ENCODE data around the gene SLC2A1. TPM values are rescaled to one million over a fixed set of nuclear protein-coding genes. Genes with fewer than 3 reads are reported as not detected.
A peak's percentile ranks its signal among the peaks of the same experiment; 100 is the strongest.
"Not testable (repeated sequence)": the region's sequence is repeated elsewhere in the genome, so short reads cannot be mapped to it uniquely, and the experiment has no call there.

The SLC2A1 gene
- polyA plus RNA-seq, 1 donor from 2014 or later: 90.6 TPM

DNA sequence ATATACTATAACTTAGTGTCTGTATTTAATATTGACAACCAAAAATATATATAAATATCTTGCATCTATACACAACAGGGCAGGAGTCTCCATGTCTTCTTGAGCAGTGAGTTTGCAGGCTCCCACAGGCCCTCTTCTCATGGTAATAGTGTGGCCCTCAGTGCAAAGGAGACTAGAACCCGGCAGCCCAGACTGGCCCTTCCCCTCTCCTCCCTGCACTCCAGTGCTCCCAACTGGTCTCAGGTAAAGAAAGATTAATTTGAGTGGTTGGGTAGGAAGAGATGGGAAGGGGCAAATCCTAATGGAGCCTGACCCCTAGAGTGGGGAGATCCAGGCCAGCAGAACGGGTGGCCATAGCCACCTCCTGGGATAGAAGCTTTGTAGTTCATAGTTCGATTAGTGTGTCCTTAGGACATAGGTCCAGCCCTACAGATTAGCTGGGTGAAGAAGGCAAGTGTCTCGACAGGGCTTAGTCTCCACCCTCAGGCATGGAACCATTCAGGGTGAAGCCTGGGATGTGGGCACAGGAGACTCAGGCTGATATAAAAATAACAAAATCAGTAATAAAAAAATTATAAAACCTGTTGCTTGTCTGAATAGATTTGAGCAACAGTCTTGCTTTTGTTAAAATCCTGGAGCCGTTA lies 32.3 kb downstream of the SLC2A1 start:
- Mint-ChIP-seq H3K9me3 (no peaks in the 10 kb centered on the region), H3K27ac (peak overlapping the region in 2 of 3 donors; percentile 86 to 97), H3K36me3 (peaks cover 8% of the 10 kb centered on the region), H3K4me1 (peaks cover 34 to 39% (median 35%) of the 10 kb centered on the region in 3 donors), H3K4me3 (peak overlapping the region in 1 of 4 donors; percentile 81), H3K27me3 (no peaks in the 10 kb centered on the region)

DNA sequence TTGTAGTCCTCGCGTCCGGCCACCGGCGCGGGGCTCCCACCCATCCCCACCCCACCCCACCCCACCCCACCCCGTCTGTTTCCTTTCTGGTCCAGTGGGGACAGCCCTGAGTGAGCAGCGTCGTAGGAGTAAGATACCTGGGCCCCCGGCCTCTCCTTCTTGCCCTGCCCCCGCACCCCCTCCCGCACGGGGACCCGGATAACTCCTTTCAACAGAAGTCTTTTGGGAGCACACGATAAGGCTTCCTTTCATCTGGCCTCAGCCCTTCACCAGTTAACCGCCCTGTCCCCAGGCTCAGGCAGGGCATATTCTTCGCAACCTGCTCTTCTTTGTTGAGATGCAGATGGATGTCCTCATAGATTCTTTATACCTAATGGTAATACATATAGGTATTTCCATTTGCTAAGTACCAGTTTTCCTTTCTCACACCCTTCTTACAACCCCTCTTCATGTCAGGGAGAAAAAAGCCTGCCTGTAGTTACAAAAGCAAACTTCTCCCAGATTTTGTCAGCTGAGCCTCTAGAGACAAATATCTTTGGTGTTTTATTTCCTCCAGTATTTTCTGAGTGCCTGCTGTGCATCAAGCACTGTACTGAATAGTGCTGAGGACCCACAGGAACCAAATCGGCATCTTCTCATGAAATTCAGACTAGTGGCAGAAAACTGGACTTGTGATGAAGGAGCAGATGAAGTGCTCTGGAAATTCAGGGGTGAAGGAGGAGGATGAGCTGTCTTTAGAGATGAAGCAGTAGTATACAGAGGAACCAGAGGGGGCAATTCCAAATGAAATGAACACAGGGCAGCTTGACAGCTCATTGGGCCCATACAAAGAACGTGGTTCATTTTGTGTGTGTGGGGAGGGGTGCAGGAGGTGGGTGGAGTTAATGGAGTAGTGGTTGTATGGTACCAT lies 33.6 kb downstream of the SLC2A1 start:
- peaks cover 8% of the 10 kb centered on the region for H3K36me3 Mint-ChIP-seq
- H3K9me3 Mint-ChIP-seq: no peaks in the 10 kb centered on the region
- peak overlapping the region; percentile 81 to 97 (median 94) for H3K4me3 Mint-ChIP-seq
- H3K27ac Mint-ChIP-seq: peak overlapping the region; percentile 86 to 98 (median 97)
- H3K4me1 Mint-ChIP-seq: peaks cover 29 to 30% (median 29%) of the 10 kb centered on the region in 3 donors
- no peaks in the 10 kb centered on the region for H3K27me3 Mint-ChIP-seq

DNA sequence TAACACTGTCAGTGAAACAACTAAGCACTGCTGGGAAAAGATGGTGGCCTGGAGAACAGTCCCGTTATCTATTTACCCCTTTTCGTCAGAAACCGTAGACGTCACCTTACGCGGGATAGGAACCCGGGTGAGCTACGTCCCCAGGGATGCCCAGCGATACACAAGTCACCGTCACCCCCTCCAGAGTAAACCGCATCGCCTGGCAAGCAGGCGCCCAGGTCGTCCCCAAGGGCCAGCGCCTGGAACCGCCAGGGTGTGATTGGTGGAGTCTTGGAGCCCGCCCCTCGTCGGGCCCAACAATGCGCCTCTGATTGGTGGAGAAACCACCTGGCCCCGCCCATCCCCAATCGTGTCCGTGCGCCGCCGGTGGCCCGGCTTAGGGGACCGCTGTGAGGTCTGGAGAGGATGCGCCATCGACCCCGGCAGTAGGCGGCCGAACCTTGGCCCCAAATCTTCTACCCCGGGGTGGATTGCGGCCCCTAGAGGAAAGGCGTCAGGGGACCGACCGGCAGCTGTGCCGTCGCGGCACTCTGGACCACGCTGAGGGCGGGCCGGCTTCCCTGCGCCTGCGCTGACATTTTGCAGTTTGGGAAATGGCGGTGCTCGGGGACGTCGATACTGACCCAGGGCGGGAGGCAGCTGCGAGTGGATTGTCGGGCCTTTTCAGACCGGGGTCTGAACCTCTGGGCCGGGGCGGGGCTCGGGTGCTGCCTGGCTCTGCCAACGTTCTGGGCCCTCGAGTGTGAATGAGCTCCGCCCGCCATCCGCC lies 34.4 kb downstream of the SLC2A1 start:
- Mint-ChIP-seq H3K27me3 (no peaks in the 10 kb centered on the region), H3K27ac (peak overlapping the region; percentile 86 to 98 (median 97)), H3K36me3 (peaks cover 8% of the 10 kb centered on the region), H3K4me3 (peak overlapping the region; percentile 81 to 96 (median 90)), H3K9me3 (no peaks in the 10 kb centered on the region), H3K4me1 (peaks cover 25 to 27% (median 26%) of the 10 kb centered on the region in 3 donors)

DNA sequence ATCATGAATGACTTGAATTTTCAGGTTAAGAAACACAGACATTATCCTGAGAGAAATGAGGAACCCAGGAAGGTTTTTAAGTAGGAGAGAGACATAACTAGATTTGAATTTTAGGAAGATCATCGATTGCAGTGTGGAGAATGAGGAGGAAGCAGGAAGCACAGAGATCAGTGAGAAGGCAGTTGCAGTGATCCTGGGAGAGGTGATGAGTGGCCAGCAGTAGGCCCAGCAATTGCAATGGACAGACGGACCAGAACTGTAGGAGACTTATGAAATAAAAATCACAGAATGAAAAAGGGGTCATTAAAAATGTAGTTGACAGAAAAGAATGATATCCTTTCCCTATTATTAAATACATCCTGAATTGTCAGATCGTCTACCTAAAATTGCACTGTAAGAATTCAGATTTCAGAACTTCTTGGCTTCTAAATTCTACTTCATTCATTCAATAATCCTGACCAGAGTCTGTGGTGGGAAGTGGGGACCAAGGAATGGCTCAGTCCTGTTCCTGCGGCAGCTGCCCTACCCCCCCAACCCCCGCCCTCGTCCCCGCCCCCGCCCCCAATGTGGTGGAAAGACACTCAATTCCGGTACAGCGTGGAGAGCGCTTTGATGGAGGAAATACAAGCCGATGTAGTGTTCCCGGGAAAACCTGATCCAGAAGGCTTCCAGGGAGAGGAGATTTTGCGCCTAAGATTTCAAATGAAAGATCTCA lies 35.1 kb downstream of the SLC2A1 start:
- Mint-ChIP-seq H3K9me3 (no peaks in the 10 kb centered on the region), H3K4me1 (peaks cover 23 to 24% (median 23%) of the 10 kb centered on the region in 3 donors), H3K27me3 (no peaks in the 10 kb centered on the region), H3K27ac (peak overlapping the region; percentile 86 to 98 (median 97)), H3K4me3 (peak overlapping the region; percentile 81 to 96 (median 90)), H3K36me3 (peaks cover 6% of the 10 kb centered on the region)

DNA sequence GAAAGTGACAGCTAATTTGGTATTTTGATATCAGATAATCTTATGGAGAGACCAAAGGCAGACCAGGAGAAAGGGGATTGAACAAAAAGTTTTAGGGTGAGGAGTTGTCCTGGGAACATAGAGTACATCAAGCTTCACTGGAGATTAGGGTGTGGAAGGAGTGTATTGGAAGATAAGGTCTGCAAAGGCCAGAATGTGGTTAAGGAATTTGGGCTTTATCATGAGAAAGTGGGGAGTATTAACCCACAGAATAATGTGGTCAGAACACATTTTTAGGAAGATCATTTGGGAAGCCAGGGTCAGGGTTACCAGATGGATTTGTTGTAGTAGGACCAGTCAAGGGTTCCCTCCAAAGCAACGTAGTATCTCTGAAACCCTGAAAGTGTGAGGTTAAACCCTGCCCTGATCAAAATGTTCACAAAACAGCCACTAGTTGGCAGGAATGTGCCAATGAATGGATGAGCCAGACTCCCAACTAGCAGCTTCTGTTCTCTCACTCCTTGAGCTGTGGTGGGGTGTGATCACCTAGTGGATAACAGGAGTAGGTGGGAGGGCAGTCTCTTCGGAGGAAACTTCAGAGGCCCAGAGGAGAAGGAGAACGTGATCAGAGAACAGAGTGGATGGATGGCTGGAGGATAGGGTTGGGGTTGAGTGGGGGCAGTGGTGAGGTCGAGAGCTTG lies 35.8 kb downstream of the SLC2A1 start:
- Mint-ChIP-seq H3K27me3 (no peaks in the 10 kb centered on the region), H3K27ac (peak overlapping the region; percentile 86 to 97 (median 93)), H3K9me3 (no peaks in the 10 kb centered on the region), H3K36me3 (peaks cover 4% of the 10 kb centered on the region), H3K4me1 (peaks cover 20 to 24% (median 21%) of the 10 kb centered on the region in 3 donors), H3K4me3 (peak overlapping the region; percentile 81 to 96 (median 90))

DNA sequence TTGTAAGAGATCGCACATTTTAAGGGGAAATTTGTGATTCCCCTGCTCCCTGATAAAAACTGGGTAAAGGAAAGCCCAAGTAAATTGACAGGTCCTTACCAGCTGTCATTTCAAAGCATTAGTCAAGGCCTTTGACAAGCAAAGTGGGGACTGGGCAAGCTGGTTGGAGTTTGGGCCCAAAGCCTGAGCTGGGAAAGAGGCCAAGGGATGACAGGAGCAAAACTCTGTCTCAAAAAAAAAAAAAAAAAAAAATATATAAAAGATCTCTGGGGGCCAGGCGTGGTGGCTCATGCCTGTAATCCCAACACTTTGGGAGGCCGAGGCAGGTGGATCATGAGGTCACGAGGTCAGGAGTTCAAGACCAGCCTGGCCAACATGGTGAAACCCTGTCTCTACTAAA lies 36.9 kb downstream of the SLC2A1 start:
- no peaks in the 10 kb centered on the region for H3K27me3 Mint-ChIP-seq
- no peaks in the 10 kb centered on the region for H3K9me3 Mint-ChIP-seq
- peaks cover 16 to 24% (median 21%) of the 10 kb centered on the region in 3 donors for H3K4me1 Mint-ChIP-seq
- H3K27ac Mint-ChIP-seq: no peak overlapping the region
- H3K36me3 Mint-ChIP-seq: no peaks in the 10 kb centered on the region
- H3K4me3 Mint-ChIP-seq: no peak overlapping the region

DNA sequence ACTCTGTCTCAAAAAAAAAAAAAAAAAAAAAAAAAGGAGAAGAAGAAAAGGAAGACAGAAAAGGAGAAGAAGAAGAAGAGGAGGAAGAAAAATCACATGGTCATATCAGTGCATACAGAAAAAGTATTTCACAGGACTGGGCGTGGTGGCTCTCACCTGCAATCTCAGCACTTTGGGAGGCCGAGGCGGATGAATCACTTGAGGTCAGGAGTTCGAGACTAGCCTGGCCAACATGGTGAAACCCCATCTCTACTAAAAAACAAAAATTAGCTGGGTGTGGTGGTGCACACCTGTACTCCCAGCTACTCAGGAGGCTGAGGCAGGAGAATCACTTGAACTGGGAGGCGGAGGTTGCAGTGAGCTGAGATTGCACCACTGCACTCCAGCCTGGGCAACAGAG lies 39.0 kb downstream of the SLC2A1 start:
- peak overlapping the region in 1 of 3 donors; percentile 71 for H3K27ac Mint-ChIP-seq
- not testable (repeated sequence) for H3K9me3 Mint-ChIP-seq, H3K27me3 Mint-ChIP-seq, H3K36me3 Mint-ChIP-seq, H3K4me3 Mint-ChIP-seq
- peaks cover 7 to 14% (median 11%) of the 10 kb centered on the region in 3 donors for H3K4me1 Mint-ChIP-seq

DNA sequence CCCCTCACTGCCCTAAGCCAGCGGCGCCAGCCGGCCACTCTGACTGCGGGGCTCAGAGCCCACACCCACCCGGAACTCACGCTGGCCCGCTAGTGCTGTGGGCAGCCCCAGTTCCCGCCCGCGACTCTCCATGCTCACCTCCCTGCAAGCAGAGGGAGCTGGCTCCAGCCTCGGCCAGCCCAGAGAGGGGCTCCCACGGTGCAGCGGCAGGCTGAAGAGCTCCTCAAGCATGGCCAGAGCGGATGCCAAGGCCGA lies 41.5 kb downstream of the SLC2A1 start:
- Mint-ChIP-seq H3K36me3 (peaks cover 6% of the 10 kb centered on the region), H3K27ac (no peak overlapping the region), H3K4me1 (peaks cover 5 to 6% (median 5%) of the 10 kb centered on the region in 3 donors), H3K27me3 (no peaks in the 10 kb centered on the region), H3K4me3 (no peak overlapping the region), H3K9me3 (peaks cover 4 to 15% (median 12%) of the 10 kb centered on the region in 3 donors)

DNA sequence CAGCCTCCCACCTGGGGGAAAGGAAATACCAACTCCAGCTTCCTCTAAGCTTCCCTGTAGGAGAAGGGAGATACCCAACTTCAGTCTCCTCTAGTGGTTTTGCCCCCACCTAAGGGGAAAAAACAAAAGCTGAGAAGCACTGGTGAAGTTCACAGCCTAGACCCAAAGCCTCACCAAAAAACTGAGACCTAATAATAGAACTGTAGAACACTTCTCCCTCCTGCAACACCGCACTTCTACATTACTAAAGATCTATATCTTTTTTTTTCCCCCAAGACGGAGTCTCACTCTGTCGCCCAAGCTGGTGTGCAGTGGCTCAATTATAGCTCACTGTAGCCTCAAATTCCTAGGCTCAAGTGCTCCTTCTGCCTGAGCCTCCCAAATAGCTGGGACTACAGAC lies 43.2 kb downstream of the SLC2A1 start:
- H3K9me3 Mint-ChIP-seq: peaks cover 4 to 15% (median 12%) of the 10 kb centered on the region in 3 donors
- no peaks in the 10 kb centered on the region for H3K27me3 Mint-ChIP-seq
- peaks cover 5 to 6% (median 5%) of the 10 kb centered on the region in 3 donors for H3K4me1 Mint-ChIP-seq
- no peak overlapping the region for H3K27ac Mint-ChIP-seq
- H3K4me3 Mint-ChIP-seq: no peak overlapping the region
- H3K36me3 Mint-ChIP-seq: peaks cover 6% of the 10 kb centered on the region

DNA sequence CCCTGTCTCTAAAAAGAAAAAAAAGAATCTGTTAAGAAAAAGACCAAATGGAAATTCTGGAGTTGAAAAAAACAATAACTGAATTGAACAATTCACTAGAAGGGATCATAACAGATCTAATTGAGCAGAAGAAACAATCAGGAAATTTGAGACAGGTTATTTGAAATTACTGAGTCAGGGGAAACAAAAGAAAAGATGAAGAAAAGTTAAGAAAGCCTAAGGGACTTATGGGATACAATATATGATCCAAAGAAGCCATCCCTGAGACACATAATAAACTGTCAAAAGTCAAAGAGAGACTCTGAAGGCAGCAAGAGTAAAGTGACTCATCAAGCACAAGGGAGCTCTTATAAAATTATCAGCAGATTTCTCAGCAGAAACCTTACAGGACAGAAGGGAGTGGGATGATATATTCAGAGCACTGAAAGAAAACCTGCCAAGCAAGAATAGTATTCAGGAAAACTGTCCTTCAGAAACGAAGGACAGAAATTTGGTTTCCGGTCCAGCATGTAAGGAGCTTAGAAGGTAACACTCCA lies 44.5 kb downstream of the SLC2A1 start:
- Mint-ChIP-seq H3K9me3 (peaks cover 4 to 15% (median 12%) of the 10 kb centered on the region in 3 donors), H3K27ac (no peak overlapping the region), H3K4me1 (peaks cover 5 to 6% (median 5%) of the 10 kb centered on the region in 3 donors), H3K36me3 (peaks cover 6% of the 10 kb centered on the region), H3K4me3 (no peak overlapping the region), H3K27me3 (no peaks in the 10 kb centered on the region)

DNA sequence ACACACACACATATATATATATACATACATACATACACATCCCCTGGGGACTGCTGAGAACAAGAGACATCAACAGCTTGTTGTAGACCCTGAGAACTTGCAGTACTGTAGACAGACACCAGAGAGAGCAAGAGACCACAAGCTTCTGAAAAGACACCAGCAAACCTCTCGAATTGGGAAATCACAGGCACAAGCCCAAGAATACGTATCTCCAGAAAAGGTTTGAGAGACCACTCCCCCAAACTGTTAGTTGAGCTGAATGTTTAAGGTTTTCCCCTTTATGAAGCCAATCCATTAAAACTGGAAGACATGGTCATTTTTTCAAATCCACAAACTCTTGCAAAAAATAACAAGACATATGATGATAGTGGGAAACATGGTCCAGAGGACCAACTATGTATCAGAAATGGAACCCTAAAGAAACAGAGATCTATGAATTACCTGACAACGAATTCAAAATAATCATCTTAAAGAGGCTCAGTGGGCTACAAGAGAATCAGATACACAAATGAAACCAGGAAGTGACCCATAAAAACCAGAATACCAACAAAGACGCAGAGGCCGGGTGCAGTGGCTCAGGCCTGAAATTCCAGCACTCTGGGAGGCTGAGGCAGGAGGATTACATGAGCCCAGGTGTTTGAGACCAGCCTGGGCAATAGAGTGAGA lies 45.1 kb downstream of the SLC2A1 start:
- H3K36me3 Mint-ChIP-seq: peaks cover 6% of the 10 kb centered on the region
- H3K4me1 Mint-ChIP-seq: peaks cover 5 to 6% (median 5%) of the 10 kb centered on the region in 3 donors
- peak overlapping the region in 1 of 4 donors; percentile 76 for H3K4me3 Mint-ChIP-seq
- H3K9me3 Mint-ChIP-seq: peaks cover 4 to 15% (median 12%) of the 10 kb centered on the region in 3 donors
- no peaks in the 10 kb centered on the region for H3K27me3 Mint-ChIP-seq
- H3K27ac Mint-ChIP-seq: no peak overlapping the region

DNA sequence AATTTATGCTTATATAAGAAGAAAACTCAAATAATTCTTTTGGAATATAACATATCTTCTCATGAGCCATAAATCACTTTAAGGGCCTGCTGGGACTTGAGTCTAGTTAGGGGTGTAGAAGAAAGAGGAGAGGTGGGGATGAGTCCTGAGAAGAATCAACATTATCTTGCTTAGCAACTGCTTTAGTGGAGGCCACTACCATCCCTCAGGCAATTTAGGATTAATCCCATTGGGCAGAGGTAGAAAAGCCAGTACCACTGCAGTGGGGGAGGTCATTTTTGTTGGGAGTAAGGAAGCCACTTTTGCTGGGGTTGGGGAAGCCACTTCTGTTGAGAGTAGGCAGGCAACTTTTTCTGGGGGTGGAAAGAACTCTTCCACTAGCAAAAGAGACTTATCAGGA lies 47.7 kb downstream of the SLC2A1 start:
- H3K9me3 Mint-ChIP-seq: peaks cover 4 to 12% (median 12%) of the 10 kb centered on the region in 3 donors
- H3K4me1 Mint-ChIP-seq: peaks cover 5 to 6% (median 5%) of the 10 kb centered on the region in 3 donors
- no peak overlapping the region for H3K4me3 Mint-ChIP-seq
- H3K27me3 Mint-ChIP-seq: no peaks in the 10 kb centered on the region
- H3K27ac Mint-ChIP-seq: no peak overlapping the region
- peaks cover 6% of the 10 kb centered on the region for H3K36me3 Mint-ChIP-seq

DNA sequence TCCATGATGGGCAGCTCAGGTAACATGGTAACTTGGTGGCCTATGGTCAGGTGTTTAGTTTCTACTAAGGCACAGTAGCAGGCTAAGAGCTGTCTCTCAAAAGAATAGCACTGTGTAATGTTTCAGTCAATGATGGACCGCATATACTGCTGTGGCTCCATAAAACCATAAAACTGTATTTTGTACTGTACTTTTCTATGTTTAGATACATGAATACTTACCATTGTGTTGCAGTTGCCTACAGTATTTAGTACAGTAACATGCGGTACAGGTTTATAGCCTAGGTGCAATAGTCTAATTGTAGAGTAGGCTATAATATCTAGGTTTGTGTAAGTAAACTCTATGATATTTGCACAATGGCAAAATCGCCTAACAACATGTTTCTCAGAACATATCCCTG lies 50.6 kb downstream of the SLC2A1 start:
- Mint-ChIP-seq H3K27me3 (no peaks in the 10 kb centered on the region), H3K4me1 (peaks cover 0 to 2% (median 0%) of the 10 kb centered on the region in 3 donors), H3K9me3 (no peaks in the 10 kb centered on the region), H3K4me3 (no peak overlapping the region), H3K36me3 (peaks cover 3% of the 10 kb centered on the region), H3K27ac (no peak overlapping the region)

Data from IgD-negative memory B cell (primary cell).